NAMALWA (cell line): Measurements from ENCODE around the gene INSYN2B.

ENCODE experiments used
- DNase-seq: peaks from one replicate; pipeline ENCODE4 v3.0.0-alpha.2; 2015; ENCODE audit warnings: low spot score

INSYN2B gene

DNA sequence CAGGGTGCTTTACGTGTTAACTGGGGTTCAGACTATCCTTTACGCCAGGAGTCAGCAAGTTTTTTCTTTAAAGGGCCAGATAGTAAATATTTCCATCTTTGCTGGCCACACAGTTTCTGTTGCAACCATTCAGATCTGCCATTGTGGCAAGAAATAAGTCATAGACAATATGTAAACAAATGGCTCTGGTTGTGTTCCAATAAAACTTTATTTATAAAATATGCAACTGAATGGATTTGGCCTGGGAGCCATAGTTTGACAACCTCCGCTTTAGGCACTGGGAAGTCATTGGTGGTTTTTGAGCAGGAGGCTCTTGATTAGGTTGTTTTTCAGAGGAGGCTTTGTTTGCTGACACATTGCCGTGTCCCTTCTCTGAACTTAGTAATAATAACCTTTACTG lies 90.7 kb downstream of the INSYN2B start:
- DNase-seq: no peak

DNA sequence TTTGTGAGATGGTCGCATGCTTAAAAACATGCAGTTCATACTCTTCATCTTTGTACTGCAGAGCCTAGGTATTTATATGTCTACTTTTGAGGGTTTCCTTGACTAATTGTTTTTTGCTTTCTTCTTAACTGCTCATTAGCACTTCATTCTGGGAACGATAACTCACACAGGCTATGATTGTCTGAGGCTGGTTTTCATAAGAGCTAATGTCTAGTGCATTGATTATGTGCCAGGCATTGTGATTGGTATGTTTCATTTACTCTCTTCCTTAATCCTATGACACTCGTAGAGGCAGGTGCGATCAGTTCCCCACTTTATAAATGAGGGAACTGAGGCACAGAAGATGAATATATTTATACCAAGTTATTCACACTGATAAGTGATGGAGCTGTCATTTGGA lies 93.6 kb downstream of the INSYN2B start:
- DNase-seq: no peak

DNA sequence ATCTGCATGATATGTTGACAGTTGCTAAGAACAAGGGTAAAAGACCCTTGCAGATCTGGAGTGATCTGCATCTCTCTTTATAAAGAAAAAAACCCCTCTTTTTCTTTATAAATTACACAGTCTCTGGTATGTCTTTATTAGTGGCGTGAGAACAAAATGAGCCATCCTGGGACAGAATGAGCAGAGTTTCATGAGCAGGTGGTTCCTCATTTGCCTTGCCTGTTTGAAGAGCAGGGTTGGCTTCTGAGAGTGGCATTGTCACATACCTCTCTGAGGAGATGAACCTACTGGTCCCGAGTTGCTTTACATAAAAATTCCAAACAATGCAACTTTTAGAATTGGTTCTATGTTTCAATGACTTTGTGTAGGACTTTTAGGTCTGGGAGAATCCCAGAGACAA lies 94.3 kb downstream of the INSYN2B start:
- DNase-seq: no peak

DNA sequence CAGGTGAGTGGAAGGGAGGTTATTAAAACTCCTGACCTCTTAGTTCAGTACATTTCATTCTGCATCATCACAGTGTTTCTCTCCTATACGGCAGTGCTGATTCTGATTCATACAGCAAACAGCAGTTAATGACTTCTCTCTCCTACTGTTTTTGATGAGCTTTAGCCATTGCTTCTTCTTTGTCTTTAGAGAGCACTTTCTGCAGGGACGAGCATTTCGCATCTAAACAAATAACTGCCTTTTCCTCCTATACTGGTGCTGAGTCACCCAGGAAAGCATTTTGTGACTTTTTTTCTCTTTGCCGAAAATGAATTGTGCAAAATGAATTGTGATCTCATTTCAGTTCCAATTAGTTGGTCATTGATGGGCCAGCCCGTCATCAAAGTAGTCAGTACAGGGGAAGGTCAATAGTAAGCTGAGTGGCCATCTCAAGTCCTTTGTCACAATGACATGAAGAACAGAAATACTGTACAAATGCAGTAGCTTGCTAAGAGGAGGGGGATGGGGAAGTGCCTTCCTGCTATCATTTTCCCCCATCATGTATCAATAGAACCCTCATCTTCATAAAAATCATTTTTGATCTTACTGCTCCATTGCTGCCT lies 98.5 kb downstream of the INSYN2B start:
- DNase-seq: no peak

DNA sequence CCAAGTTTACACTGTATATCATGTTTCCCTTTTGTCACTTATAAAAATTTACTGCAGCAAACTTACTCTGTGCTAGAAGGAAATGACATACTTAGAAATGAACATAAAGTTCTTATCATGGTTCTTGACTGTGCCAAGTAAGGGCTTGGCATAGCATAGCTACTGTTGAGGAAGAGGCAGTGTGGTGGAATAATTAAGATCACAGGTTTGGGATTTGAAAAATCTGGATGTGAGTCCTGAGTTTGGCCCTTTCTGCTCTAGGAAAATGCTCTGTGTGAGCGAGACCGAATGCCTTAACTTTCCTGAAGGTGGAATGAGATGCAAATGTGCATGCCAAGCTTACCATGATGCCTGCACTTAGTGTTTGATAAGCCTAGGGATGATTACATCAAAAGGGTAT lies 99.5 kb downstream of the INSYN2B start:
- no peak for DNase-seq

DNA sequence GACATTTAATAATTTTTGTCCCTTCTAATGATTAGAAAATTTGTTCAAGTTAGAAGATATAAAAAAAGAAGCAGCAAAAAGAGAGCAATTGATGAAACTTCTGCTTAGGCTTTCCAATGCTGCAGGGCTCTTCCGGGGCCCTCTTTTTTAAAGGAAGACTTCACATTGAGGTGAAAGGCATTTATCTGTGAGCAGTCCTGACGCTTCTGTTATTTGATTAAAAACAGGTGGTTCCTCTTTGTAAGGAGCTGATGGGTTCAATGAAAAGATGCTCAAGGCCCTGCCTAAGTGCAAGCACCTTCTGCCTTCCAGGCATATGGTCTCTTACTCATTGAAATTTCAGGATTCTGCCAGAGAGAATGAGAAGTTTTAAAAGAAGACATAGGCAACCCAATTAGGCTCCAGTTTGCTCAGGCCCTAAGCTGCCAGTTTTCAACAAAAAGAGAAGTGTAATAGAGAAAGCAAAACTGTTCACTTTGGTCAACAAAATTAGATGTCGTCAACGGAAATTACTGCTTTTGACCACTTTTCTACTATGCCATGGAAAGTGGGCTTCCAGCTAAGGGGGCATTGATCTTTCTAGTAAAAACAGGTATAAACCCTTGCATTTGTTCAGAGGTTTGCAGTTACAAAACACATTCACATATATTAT lies 100.2 kb downstream of the INSYN2B start:
- DNase-seq: no peak

DNA sequence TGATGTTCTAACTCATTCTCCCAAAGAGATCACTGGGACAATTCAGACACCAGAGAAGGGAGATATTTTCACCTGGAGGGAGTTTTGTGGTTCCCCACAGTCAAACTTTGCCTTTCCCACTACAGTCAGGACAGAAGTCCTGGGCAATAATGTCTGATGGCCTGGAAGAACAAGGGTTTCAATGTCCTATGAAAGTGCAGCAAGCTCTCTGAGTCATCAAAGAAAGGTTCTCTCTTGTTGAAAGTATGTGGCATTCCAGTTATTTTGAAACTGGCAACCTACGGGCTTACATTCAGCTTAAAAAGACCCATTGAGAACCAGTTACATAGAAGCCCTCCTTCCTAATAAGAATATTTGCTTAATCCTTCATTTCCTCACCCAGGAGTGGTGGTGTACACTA lies 103.9 kb downstream of the INSYN2B start:
- no peak for DNase-seq

DNA sequence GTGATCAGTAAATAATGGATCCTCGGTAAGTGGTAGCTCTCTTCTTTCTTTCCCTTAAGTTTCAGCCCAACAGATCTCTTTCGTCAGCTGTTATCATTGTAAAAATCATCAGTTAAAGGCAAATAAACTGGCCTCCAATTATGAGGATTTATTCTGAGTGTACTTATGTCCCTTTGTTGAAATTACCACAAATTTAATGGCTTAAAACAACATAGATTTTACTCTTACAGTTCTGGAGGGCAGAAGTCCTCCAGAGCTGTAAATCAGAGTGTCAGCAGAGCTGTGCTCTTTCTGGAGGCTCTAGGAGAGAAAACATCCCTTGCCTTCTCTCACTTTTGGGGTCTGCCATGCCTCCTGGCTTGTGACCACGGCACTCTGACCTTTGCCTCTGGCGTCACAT lies 104.6 kb downstream of the INSYN2B start:
- DNase-seq: no peak

DNA sequence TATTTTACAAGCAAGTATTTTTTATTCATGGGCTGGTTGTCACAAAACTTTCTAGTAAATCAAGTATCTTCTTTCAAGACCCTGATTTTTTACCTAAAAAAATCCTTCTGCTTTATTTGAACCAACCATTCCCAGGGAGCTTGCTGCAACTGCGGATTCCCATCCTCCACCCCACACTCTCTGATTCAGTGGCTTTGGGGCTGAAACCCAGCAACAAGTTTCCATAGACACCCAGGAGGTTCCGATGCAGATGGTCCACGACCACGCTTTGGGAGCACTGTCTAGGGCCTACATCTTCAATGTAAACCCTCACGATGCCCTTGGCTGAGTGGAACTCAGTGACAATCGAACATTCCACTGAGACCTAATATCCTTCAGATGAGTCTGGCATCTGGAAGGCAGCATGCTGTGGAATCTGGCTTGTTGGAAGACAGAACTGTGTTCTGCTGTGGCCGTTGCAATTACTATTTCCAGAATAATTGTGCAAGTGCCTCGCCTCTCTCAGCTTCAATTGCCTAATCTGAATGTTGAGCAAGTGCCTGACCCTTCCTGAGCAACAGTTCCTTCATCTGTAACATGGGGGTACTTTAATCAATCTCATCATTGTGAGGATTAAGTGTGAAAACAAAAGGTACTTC lies 105.1 kb downstream of the INSYN2B start:
- DNase-seq: no peak

DNA sequence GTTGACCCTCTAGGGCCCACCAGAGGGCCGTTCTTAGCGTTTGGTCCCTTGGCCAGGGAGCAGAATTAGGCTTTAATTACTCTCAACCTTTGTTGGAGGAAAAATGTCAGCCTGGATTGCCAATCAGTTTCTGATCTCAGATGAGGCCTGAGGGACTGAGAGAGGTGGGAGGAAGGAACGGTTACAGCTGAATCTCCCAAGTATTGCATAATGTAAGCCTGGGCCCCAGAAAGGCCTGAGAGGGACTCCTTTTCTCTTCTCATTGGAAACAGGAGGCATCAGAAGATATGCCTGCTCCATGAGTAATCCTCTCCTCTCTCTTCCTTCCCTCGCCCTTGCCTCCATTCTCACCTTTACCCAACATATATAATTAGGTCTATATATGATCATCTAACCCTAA lies 105.7 kb downstream of the INSYN2B start:
- no peak for DNase-seq

DNA sequence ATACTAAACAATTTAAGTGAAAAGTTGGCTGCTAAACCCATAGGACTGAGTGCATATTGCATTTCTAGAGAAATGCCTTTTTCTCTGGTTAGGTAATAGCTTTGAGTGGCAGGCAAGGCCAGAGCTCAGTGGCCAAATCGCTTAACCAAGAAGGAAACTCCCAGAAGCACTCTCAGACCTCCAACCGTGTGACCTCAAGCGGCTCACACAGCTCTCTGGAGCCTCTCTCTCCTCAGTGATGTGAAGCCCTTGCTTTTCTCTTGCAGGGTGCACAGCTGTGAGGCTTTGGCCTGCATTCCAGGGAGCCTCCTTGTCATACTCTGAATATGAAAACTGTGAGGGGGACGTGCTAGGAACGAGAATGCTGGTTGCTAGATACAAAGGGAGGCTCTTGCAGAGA lies 106.7 kb downstream of the INSYN2B start:
- no peak for DNase-seq

DNA sequence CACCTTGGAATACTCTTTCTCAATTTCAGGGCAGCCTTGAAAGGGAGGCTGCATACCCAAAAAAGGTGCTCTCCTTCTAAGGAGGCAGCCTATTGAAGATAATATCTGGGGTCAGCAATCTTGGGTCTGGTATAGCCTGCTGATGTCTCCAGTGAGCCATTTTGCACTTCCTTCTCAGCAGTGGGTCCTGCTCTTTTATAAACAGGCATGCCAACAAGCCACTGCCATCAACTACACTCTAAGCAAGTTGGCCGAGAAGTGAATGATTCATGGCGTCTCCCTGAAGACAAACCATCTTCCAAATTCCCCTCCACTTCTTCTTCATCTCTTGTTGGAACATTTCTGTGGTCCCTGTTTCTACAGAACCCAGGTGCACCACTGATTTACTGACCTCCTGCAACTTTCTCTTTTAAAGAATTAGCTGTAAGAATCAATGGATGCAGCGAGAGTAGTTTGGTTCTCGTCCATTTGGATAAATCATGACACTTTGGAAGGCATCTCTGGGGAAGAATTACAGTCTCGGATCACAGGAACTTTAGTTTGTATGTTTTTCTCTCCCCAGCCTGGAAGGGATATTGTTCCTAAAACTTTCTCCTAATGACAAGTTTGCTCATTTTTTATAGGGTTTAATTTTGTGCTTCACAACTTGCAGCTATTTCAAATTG lies 108.3 kb downstream of the INSYN2B start:
- no peak for DNase-seq

DNA sequence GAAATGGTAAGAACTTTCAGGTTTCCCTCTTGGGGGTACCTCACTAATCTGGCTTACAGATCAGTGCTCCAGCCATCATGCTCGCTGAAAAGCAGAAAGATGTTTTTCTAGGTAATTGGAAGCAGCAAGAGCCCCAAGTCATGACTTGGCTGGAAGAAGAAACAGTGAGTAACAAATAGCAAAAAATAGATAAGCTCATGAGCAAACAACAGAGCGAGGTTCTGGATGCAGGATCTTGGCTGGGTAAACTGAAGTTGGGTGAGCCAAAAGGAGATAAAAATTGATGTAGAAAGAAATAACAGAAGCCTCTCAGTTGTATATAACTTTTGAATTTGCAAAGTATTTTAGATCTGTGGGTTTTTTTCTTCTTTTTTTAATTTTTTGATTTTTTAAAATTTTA lies 110.1 kb downstream of the INSYN2B start:
- DNase-seq: no peak

DNA sequence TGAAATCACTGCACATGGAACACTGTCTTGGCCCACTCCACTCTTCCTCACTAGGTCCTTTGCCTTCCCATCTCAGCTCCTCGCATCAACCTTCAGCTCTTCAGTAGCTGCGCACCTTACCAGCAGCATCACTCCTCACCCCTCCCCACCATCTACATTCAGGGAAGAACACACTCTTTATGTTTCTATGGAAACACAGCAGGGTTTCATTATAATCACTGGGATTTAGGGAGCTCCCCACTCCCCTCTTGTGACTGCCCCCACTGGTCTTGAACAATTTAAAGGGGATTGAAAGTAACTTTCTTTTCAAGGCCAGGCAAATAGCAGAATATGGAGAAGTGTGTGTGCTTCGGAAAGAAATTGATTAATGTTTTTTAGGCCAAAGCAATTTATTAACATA lies 111.2 kb downstream of the INSYN2B start:
- DNase-seq: no peak

DNA sequence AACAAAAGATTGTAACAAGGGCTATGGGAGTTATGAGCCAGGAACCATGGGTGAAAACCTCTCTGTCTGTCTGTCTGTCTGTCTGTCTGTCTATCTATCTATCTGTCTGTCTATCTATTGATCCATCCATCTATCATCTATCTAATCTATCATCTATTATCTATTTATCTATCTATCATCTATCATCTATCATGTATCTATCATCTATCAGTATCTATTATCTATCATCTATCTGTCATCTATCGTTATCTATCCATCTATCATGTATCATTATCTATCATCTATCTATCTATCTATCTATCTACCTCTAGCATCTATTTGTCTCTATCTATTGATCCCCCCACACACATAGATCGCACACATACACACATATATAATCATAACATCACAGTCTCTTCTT lies 112.9 kb downstream of the INSYN2B start:
- no peak for DNase-seq

DNA sequence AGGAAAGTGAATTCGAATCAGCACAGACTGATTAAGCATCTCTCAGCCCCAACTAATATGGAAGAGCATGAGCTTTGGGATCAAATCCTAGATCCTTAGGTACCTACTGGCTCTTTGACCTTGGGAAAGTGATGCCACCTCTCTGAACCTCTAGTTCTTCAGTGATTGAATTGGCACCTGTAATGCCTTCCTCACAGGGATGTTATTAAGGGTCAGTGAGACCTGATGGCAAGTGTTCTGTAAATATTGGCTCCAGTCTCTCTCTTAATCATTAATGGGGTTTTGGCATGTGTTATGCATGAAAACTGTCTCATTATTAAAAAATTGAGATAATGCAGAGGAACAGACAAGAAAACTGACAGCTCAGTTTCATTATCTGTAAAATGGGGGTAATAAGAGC lies 115.8 kb downstream of the INSYN2B start:
- DNase-seq: no peak

DNA sequence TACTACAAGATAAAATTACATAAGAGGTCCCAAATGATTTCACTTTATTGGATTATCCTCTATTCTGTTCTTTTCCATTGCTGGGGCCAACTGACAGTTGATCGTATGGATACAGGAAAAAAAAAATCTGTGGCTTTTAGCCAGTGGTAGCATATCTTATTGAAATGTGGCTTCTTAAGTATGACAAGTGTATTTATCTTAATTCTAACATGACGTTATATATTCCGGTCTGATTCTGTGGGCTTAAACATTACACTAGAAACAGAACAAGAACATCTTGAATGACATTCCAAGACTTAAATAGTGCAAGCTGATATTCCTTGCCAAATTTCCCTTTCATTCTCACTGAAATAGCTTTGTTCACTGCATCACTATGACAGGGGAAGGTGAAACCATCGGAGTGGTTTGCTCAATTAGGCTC lies 117.9 kb downstream of the INSYN2B start:
- DNase-seq: no peak

DNA sequence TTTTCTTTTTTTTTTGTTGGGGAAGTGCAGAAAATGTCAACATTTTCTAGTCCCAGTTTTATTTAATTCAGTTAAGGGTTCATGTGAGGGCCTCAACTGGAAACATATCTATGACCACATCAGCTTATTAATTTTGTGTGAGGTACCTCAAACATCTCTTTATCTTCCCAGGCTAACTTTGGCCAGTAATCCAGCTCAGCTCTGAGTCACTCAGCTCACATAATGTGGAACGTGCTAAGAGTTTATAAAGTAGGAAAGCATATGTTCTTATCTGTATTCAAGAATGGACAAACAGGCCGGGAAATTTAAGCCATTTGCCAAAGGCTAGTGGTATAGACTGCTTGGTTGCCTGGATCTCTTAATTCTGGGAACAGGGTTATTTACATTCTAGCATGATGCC lies 118.4 kb downstream of the INSYN2B start:
- DNase-seq: no peak

DNA sequence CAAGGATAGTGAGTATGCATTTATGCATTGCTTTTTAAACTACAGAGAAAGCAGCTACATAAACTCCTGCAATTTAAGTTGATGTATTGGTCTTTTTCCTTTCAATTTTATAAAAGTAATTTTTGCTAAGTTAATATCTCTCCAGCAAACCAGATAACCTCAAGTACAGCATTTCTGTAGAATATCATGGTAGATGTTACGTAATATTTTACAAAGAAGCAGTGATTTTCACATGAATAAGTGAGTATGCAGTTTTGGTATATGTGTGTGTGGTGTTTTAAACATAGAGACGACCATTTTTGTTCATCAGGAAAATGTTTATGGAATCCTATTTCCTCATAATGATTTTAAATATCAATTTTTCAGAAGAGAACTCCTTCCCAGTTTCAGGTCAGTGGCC lies 118.9 kb downstream of the INSYN2B start:
- DNase-seq: no peak

DNA sequence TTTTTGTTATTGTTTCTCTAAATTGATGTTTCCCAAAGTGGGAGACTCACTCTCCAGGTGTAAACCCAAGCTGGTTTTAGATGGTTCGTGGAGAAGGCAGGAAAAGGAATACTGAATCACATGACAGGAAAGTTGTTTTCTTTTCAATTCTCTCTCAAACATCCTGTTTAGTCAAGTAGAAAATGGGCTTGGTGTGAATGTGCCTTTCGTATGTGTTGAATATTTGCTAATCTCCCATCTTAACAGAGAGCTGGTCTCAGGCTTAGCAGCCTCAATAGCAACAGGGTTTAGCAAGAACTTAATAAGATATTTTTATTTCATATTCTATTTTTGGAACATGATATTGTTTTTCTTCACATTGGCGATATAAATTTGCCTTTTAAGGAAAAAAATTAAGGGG lies 119.7 kb downstream of the INSYN2B start:
- DNase-seq: no peak

DNA sequence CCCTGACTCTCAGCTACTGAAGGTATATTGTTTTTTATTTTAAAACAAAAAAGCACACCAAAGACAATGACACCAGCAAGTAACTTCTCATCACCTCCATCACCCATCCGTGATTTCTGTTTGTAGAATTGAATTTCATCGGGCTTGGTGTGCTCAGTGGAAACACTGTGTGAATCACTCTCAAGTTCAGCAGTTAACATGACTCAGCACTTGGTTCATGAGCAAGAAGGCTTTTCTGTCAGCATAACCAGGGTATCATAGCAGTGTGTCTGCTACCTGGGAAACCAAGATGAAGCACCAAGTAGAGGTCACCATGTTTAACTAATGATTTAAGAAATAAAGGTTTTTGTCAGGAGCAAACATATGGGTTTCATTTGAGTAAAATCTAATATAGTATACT lies 123.7 kb downstream of the INSYN2B start:
- DNase-seq: no peak

DNA sequence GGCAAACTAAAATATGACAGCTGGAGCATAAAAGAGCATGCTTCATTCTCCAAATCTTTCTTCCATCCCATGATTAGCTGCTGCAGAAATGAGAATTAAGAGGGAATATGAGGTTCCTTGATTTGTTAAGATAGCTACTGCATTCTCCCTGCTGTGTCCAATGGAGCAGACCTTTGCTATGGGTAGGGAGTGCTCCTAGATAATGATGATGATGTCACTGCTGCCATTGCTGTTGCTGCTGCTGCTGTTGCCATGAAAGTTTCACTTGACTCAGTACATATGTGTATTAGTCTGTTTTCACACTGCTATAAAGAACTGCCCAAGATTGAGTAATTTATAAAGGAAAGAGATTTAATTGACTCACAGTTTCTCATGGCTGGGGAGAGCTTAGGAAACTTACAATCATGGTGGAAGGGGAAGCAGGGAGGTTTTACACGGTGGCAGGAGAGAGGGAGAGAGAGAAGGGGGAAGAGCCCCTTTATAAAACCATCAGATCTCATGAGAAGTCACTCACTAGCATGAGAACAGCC lies 128.9 kb downstream of the INSYN2B start:
- no peak for DNase-seq

DNA sequence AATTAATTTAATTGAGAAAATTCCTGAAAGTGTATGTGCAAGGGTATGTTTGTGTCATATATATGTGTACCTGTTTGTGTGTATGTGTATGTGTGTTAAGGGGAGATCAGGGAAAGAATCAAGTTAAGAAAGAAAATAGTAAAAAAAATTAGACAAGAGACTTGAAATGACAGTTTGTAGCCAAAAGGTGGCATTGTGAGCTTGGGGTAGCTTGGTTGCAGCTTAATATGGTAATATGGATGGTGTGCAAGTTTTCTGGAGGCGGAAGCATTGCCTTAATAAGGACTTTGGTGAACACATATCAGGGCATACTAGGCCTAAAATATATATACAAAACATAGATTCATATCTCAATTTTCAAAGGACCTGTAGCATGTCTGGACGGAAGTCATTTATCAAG lies 129.9 kb downstream of the INSYN2B start:
- DNase-seq: peak; percentile 21
